Stimulated activated CD4-positive, alpha-beta T cell treated with anti-CD3 and anti-CD28 coated beads, Interleukin-12 subunit alpha, Interleukin-12 subunit beta, amount 100 ng/mL, for 48 hours (primary cell): ENCODE results near the gene YARS1.

Experiments used
- DNase-seq, 3 donors: peaks; one replicate each; pipeline ENCODE4 v3.0.0-alpha.2; 2020; ENCODE audit warnings: low read depth in 2 of 3, low spot score in 1 of 3

Gene YARS1

DNA sequence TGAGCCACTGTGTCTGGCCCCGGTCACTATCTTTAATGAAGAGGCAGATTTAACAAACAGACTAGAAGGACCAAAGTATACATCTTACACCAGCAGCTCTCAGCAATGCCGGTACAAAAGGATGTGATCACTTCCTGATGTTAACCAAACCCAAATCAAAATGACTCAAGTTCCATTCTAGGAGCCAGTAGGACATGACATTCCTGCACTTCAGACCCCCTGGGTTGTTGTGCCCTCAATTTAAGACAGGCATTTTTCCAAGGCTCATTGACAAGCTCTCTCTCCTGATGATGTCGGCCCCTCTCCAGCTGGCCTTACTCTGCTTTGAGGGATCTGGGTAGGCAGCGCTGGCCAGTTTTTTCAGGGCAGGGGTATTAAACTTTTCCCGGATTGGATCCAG lies 35.1 kb downstream of the YARS1 start:
- no peak for DNase-seq

DNA sequence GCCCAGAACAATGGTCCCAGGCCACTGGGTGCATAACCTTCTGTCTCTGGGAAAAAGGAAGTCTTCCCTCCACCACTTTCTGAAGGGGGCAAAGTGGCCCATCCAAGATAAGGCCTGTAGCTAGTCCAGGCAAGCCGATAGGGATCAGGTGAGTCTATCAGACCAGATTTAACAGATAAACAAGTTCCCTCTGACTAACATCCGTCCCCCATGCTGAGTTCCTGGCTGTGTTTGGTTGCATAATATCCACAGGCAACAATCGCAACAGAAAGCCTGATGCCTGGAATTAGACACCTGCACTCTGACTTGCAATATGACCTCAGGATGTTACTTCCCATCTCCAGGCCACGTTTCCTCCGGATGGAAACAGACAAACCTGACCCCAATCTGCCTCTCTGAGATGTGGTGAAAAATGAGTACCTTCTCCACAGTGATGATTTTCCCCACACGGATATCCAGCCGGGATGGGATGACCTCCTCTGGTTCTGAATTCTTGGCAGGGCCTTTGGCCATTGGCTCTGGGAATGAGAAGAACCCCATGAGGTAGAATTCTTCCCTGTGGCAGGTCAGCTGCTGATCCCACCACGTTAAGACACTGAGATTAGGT lies 36.4 kb downstream of the YARS1 start:
- no peak for DNase-seq

DNA sequence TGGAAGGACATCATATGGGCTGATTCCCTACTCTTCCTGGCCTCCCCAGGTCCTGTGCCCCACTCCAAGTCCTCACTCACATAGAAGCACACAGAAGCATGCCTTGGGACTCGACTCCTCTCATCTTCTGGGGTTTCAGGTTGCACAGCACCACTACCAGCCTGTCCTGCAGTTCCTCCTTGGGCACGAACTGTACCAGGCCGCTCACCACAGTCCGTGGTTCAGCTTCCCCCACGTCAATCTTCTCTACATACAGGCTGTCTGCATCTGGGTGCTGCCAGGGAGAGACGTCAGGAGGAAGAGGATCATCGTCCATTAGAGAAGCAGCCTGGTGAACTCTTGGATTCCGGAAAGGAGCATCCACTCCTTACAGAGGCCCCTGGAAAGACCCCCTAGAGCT lies 37.2 kb downstream of the YARS1 start:
- DNase-seq: no peak

DNA sequence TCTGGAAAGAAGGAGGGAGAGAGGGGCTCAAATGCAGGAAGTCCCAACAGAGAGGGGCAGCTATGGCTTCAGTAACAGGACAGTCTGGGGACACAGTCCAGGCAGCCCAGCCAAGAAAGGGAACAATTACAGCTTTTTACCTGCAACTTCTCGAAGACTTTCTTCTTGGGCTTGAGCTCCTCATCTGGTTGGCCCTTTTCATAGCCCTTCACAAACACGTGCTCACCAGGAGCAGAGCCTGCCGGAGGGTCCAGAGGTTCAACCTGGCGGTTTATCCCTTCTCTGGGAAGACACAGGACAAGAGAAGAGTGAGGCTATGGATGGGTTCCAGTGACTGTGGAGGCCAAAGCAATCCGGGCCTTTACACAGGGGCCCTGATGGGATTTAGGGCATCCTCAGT lies 37.9 kb downstream of the YARS1 start:
- no peak for DNase-seq

DNA sequence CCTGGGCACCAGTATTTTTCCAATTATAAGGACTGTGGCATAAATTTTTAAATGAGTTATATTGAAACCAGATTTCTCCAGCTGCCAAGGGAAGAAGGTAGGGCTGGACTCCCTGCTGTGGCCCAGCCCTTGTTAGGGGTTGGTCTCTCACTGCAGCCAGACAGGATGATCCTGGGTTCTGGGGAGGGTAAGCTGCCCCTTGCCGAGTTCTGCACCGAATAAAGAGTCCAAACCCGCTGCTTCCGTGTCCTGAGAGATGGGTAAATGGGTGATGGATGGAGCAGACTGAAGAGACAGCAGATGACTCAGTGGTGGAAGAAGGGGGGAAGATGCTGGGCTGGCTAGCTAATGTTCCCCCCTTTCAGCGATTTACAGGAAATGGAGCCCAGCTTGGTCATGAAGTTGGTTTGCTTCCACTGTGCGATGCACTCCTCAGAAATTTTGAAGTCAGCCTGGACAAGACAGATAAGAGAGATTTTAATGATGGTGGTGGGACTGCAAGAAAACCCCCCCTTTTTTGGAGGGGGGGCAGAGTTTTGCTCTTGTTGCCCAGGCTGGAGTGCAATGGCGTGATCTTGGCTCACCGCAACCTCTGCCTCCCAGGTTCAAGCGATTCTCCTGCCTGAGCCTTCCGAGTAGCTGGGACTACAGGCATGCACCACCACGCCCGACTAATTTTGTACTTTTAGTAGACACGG lies 41.4 kb downstream of the YARS1 start:
- no peak for DNase-seq

DNA sequence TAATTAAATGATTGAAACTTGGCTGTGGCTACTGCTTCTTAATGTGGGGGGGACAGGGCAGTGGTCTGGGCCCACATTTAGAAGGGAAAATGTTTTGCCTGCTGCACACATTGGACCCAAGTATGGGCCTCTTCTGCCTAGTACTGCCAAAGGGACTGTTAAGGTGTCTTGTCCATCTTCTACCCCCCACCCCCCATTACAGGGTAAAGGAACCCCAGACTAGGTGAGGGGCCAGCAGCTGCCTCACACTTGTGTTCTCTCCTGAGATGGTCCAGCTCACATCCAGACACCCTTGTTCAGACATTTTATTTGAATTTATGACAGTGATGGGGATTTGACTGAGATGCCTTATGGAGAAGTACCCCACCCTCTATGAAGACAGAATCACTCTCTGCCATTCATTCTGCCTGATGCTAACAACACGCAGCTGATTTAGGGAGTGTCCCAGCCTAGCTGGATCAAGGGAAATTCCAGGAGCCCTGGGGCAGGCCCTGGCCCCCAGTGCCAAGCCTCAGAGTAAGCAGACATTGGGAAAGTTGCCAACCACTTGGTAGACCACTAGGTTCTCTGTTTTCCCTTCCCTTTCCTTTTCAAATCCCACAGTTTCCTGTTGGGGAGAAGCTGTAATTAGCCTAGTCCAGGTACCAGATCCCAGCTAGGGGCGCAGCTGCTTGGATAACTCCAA lies 42.1 kb downstream of the YARS1 start:
- no peak for DNase-seq

DNA sequence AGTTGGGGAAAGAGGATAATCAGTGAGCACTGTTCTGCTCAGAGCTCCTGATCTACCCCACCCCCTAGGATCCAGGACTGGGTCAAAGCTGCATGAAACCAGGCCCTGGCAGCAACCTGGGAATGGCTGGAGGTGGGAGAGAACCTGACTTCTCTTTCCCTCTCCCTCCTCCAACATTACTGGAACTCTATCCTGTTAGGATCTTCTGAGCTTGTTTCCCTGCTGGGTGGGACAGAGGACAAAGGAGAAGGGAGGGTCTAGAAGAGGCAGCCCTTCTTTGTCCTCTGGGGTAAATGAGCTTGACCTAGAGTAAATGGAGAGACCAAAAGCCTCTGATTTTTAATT lies 42.7 kb downstream of the YARS1 start:
- no peak for DNase-seq

DNA sequence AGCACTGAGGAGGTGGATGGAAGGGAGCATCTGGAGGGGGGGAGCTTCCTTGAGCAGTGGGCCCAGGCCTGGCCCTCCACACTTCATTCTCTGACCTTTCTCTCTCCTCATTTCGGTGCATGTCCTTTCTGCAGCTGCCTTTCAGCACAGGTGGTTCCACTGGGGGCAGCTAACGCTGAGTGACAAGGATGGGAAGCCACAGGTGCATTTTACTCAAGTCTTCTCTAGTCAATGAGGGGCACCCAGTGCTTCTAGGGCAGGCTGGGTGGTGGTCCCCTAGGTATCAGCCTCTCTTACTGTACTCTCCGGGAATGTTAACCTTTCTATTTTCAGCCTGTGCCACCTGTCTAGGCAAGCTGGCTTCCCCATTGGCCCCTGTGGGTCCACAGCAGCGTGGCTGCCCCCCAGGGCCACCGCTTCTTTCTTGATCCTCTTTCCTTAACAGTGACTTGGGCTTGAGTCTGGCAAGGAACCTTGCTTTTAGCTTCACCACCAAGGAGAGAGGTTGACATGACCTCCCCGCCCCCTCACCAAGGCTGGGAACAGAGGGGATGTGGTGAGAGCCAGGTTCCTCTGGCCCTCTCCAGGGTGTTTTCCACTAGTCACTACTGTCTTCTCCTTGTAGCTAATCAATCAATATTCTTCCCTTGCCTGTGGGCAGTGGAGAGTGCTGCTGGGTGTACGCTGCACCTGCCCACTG lies 43.2 kb downstream of the YARS1 start:
- no peak for DNase-seq

DNA sequence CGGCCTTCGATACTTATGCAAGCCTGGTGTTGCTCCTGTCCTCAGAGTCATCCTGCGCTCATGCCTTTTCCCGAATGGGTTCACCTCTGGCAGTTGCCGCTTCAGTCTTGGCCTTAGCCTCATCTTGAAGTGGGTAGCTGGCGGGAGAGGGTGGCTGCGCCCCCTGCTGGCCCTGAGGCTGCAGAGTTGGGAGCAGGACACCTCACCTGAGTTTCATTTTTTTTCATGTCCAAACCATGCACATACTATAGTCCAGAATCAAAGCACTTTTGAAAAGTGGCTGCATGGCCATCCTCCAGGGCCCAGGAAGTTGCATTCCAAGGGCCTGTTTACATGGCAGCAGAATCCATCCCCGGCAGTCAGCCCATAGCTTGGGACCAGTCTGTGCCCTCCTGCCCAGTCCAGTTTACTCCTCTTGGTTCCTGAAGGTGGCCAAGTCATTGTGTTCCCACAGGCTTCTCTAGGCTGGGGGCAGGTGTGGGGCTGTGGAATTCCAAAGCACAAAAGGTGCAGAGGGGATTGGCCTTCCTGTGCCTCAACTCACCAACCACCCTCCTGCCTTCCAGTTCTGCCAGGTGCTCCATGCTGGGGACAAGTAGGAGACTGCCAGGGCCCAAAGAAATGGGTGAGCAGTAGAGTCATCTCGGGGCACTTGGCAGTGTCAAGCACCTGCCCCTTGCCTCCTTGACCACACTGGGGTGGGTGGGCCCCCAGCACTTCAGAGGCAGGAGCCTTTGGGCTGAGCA lies 44.0 kb downstream of the YARS1 start:
- DNase-seq: peak; percentile 59 to 71 (median 64)

DNA sequence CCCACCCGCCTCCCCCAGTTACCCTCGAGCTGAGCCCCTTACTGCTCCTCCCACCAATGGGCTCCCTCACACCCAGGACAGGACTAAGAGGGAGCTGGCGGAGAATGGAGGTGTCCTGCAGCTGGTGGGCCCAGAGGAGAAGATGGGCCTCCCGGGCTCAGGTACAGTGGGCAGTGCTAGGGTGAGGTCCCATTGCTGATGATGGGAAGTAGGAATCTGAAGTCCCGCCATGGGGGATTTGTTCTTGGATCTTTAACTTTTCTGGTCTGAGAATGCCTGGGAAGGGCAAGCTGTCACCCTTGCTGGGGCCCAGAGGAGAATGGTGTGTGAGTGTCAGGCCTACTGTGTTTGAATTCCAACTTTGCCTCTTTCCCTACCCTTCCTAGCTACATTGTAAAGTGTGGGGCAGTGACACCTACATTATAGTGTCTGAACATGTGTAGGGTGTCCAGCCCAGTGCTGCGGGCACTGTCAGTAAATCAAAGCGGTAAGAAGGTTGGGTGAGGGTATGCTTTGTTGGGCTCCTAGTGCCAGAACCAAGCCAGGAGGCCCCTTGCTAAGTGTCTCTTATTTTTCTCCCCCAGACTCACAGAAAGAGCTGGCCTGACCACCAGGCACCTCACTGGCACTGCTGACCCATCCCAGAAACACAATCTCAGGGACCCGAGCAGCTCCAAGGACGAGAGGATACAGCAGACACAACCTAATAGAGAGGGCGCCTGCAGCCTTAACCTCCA lies 44.7 kb downstream of the YARS1 start:
- DNase-seq: no peak

DNA sequence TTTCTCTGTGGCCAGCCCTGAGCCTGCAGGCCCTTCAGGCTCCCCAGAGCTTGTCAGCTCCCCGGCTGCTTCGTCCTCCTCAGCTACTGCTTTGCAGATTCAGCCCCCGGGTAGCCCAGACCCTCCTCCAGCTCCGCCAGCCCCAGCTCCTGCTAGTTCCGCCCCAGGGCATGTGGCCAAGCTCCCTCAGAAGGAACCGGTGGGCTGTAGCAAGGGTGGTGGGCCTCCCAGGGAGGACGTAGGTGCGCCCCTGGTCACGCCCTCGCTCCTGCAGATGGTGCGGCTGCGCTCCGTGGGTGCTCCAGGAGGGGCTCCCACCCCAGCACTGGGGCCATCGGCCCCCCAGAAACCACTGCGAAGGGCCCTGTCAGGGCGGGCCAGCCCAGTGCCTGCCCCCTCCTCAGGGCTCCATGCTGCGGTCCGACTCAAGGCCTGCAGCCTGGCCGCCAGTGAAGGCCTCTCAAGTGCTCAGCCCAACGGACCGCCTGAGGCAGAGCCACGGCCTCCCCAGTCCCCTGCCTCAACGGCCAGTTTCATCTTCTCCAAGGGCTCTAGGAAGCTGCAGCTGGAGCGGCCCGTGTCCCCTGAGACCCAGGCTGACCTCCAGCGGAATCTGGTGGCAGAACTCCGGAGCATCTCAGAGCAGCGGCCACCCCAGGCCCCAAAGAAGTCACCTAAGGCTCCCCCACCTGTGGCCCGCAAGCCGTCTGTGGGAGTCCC lies 45.4 kb downstream of the YARS1 start:
- no peak for DNase-seq

DNA sequence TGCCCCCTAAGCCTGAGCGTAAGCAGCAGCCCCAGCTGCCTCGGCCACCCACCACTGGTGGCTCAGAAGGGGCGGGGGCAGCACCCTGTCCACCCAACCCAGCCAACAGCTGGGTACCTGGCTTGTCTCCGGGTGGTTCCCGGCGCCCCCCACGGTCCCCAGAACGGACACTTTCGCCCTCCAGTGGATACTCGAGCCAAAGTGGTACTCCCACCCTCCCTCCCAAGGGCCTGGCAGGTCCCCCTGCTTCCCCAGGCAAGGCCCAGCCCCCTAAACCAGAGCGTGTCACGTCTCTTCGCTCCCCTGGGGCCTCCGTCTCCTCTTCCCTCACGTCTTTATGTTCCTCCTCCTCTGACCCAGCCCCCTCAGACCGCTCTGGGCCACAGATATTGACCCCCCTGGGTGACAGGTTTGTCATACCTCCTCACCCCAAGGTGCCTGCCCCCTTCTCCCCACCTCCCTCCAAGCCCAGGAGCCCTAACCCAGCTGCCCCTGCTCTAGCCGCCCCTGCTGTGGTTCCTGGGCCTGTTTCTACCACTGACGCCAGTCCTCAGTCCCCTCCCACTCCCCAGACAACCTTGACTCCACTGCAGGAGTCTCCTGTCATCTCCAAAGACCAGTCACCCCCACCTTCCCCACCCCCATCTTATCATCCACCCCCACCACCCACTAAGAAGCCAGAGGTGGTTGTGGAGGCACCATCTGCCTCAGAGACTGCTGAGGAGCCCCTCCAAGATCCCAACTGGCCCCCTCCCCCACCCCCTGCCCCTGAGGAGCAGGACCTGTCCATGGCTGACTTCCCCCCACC lies 46.2 kb downstream of the YARS1 start:
- DNase-seq: no peak

DNA sequence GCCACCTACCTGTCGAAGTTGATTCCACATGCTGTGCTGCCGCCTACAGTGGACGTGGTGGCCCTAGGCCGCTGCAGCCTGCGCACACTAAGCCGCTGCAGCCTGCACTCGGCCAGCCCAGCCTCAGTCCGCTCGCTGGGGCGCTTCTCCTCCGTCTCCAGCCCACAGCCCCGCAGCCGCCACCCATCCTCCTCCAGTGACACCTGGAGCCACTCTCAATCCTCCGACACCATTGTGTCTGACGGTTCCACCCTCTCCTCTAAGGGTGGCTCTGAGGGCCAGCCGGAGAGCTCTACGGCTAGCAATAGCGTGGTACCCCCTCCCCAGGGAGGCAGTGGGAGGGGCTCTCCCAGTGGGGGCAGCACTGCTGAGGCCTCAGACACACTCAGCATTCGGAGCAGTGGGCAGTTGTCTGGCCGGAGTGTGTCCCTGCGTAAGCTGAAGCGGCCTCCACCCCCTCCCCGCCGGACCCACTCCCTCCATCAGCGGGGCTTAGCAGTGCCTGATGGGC lies 46.9 kb downstream of the YARS1 start:
- no peak for DNase-seq

DNA sequence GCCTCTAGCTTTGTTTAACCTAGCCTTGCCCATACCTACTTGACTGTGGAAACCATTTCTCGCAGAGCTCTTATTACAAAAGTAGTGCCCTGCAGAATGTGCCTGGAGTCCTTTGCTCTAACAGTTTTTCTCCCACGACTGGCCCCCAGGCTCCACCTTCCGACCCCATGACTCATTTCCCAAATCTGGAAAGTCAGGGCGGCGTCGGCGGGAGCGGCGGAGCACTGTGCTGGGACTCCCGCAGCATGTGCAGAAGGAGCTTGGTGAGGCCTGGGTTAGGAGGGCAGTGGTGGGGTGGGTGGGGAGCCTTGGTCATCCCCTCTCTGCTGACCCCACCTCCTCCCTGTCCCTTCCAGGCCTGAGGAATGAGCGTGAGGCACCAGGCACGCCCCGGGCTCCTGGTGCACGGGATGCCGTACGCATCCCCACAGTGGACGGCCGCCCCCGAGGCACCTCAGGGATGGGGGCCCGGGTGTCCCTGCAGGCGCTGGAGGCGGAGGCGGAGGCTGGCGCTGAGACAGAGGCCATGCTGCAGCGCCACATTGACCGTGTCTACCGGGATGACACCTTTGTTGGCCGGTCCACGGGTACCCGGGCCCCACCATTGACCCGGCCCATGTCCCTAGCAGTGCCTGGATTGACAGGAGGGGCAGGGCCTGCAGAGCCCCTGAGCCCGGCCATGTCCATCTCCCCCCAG lies 47.5 kb downstream of the YARS1 start:
- no peak for DNase-seq

DNA sequence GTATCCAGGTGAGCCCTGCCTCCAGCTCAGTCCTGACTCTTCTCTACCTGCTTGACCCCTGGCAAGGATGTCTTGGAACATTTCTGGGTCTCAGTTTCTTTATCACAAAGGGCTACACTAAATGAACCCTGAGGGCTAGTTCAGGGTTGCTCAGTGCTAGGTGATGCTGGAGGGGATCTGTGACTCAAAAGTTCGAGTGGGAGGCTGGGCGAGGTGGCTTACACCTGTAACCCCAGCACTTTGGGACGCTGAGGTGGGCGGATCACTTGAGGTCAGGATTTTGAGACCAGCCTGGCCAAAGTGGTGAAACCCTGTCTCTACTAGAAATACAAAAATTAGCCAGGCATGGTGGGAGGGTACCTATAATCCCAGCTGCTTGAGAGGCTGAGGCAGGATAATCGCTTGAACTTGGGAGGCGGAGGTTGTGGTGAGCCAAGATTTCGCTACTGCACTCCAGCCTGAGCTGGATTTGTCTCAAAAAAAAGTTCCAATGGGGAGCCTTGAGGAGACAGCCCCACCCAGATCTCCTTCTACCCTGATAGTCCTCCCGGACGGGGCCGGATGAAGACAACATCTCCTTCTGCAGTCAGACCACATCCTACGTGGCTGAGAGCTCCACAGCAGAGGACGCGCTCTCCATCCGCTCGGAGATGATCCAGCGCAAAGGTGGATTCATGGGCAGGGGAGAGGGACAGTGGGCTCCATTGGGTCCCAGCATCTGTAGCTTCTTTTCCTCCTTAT lies 48.9 kb downstream of the YARS1 start:
- DNase-seq: no peak

DNA sequence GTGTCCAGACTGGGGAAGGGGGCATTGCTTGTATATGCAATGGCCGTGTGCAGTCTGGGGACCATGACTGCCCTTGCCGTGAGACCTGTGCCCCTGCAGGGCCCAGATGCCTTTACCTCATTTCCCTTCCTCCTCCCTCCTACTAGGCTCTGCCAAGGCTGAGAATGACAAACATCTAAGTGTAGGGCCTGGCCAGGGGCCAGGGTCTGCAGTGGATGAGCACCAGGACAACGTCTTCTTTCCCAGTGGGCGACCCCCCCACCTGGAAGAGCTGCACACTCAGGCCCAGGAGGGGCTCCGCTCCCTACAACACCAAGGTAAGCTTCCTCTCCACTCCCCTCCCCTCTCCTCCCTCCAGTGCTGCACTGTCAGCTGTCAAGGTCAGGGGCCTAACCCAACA lies 49.5 kb downstream of the YARS1 start:
- DNase-seq: no peak

DNA sequence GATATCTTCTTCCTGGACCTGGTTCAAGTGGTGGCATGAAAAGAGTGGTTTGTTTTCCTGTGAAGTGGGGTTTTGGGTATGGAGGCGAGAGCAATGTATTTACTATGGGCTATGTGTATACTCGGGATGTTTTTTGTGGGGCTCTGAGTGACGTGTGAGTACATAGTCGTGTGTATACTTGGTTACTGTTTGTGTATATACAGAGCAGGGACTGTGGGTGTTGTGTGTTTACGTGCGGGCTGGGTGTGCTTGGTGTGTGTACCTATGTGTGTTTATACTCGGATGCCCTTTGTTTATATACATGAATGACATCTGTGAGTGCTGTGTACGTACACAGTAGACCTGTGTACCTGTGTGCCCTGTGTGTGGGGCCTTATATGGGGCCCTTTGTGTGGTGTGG lies 50.0 kb downstream of the YARS1 start:
- no peak for DNase-seq
